Measurements from ENCODE around the gene FGF2.

DNA sequence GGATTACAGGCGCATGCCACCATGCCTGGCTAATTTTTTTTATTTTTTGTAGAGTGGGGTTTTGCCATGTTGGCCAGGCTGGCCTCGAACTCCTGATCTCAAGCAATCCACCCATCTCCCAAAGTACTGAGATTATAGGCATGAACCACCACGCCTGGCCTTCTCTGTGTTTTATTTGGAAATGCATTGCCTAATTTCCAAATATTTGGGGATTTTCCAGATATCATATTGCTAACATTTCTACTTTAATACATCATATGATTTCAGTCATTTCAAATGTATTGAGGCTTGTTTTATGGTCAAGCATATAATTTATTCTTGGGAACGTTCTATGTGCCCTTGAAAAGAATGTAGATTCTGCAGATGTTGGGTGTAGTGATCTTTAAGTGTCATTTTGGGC, 38.8 kb downstream of the FGF2 start:
- no peak for TF ChIP-seq CTCF (IDR thresholded peaks at IDR 0.05 in 2 of 3, conservative IDR thresholded peaks at IDR 0.05 in 1 of 3; ENCODE audit: borderline replicate concordance in 1 of 3, insufficient read depth in 1 of 3, low read depth in 2 of 3, low read length in 2 of 3)
- TF ChIP-seq YY1 (IDR thresholded peaks at IDR 0.05; ENCODE audit: extremely low read depth, insufficient replicate concordance, low read depth, low read length) = no peak
- TF ChIP-seq, protein P1, sequence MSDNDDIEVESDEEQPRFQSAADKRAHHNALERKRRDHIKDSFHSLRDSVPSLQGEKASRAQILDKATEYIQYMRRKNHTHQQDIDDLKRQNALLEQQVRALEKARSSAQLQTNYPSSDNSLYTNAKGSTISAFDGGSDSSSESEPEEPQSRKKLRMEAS (IDR thresholded peaks at IDR 0.05) = no peak
- no peak for TF ChIP-seq ZBTB33 (IDR thresholded peaks at IDR 0.05; ENCODE audit: extremely low read depth, insufficient replicate concordance, low read length)
- no peak for TF ChIP-seq CEBPB (IDR thresholded peaks at IDR 0.05; ENCODE audit: low read depth)
- TF ChIP-seq POLR2A (IDR thresholded peaks at IDR 0.05; ENCODE audit: borderline replicate concordance, extremely low read depth, insufficient read depth, insufficient read length) = no peak
- TF ChIP-seq RAD21 (IDR thresholded peaks at IDR 0.05; ENCODE audit: low read depth) = no peak
- no peak for TF ChIP-seq REST (IDR thresholded peaks at IDR 0.05; ENCODE audit: low read depth)
- no peak for TF ChIP-seq EZH2 (IDR thresholded peaks at IDR 0.05)
- TF ChIP-seq ZFX (IDR thresholded peaks at IDR 0.05) = no peak
- no peak for TF ChIP-seq ATF3 (IDR thresholded peaks at IDR 0.05)
- no peak for TF ChIP-seq SP1 (IDR thresholded peaks at IDR 0.05; ENCODE audit: low read depth)
- TF ChIP-seq EGR1 (IDR thresholded peaks at IDR 0.05; ENCODE audit: low read depth) = no peak
- TF ChIP-seq POLR2AphosphoS5 (IDR thresholded peaks at IDR 0.05; ENCODE audit: low read depth, low read length) = no peak

Data from HCT116 (cell line).